K562 (cell line): ENCODE measurements around the gene PCDH12. TPM values are rescaled to one million over a fixed set of nuclear protein-coding genes. Genes with fewer than 3 reads are reported as not detected.

Source experiments
- ARID2 ChIP-seq: fragments of 450-650 bp; IDR thresholded peaks from 2 replicates; pipeline ENCODE4 v1.6.1; 2017; ENCODE audit warnings: antibody characterized with exemption, mild to moderate bottlenecking
- ATF1 ChIP-seq, 2 experiments: fragments of 450-650 bp in 1 of 2; IDR thresholded peaks; 2 replicates each; pipeline ENCODE4 v1.6.1; 2016; ENCODE audit warnings: missing compliant biosample characterization in 1 of 2, missing genetic modification characterization in 1 of 2
- CCNT2 ChIP-seq: IDR thresholded peaks from 2 replicates; pipeline ENCODE4 v1.6.1; 2011; ENCODE audit warnings: borderline replicate concordance, low read depth, mild to moderate bottlenecking, moderate library complexity, mixed read lengths, low read length; ENCODE audit not compliant: insufficient read length; ENCODE audit errors: extremely low read depth
- ELF1 ChIP-seq: fragments of 200-800 bp; sonication (Bioruptor generic); IDR thresholded peaks from 2 replicates; pipeline ENCODE4 v1.6.1; 2016; ENCODE audit warnings: missing genetic modification characterization, missing compliant biosample characterization
- ETV5 ChIP-seq: sonication (generic); formaldehyde crosslinking; IDR thresholded peaks from 2 replicates; pipeline ENCODE4 v1.4.0; 2020; ENCODE audit warnings: low read depth, mild to moderate bottlenecking, missing genetic modification reagents
- HCFC1 ChIP-seq: IDR thresholded peaks from 2 replicates; pipeline ENCODE4 v1.6.1; 2012; ENCODE audit warnings: low read depth, low read length, improper control_type of control experiment
- HNRNPLL ChIP-seq: fragments of 200-400 bp; formaldehyde crosslinking; IDR thresholded peaks from 2 replicates; pipeline ENCODE4 v1.6.1; 2017; ENCODE audit warnings: low read length, low read depth, mild to moderate bottlenecking; ENCODE audit not compliant: poor library complexity, severe bottlenecking
- JUND ChIP-seq, 2 experiments: IDR thresholded peaks; 2 replicates in 1 of 2; 3 replicates in 1 of 2; pipeline ENCODE4 v1.6.1; 2011; ENCODE audit warnings: borderline replicate concordance in 2 of 2, low read depth in 2 of 2, low read length in 2 of 2, improper control_type of control experiment in 1 of 2, missing biosample characterization in 1 of 2, missing genetic modification characterization in 1 of 2, missing genetic modification reagents in 1 of 2
- RUNX1 ChIP-seq: sonication (generic); IDR thresholded peaks from 2 replicates; pipeline ENCODE4 v1.6.1; 2016; ENCODE audit warnings: antibody characterized with exemption, low read depth
- SMAD1 ChIP-seq: fragments of 150-350 bp; IDR thresholded peaks from 2 replicates; pipeline ENCODE4 v1.6.1; 2014; ENCODE audit warnings: low read length, low read depth; ENCODE audit not compliant: partially characterized antibody
- TGIF2 ChIP-seq: sonication (generic); formaldehyde crosslinking; IDR thresholded peaks from 2 replicates; pipeline ENCODE4 v1.8.1; 2022; ENCODE audit warnings: mild to moderate bottlenecking, missing genetic modification reagents, moderate library complexity
- TSC22D4 ChIP-seq: fragments of 450-650 bp; IDR thresholded peaks from 2 replicates; pipeline ENCODE4 v1.6.1; 2016; ENCODE audit warnings: missing genetic modification characterization, missing biosample characterization, control low read depth
- ZC3H4 ChIP-seq: sonication (generic); formaldehyde crosslinking; IDR thresholded peaks from 2 replicates; pipeline ENCODE4 v1.9.0; 2021; ENCODE audit warnings: missing genetic modification reagents, borderline replicate concordance
- ZFP30 ChIP-seq: fragments of 250-450 bp; sonication (Bioruptor Pico); IDR thresholded peaks from 2 replicates; pipeline ENCODE4 v1.8.0; 2022; ENCODE audit warnings: moderate library complexity, mild to moderate bottlenecking, inconsistent platforms, borderline replicate concordance
- ZNF197 ChIP-seq: fragments of 200-800 bp; sonication (Bioruptor generic); IDR thresholded peaks from 2 replicates; pipeline ENCODE4 v1.6.1; 2016; ENCODE audit warnings: low read depth, missing genetic modification characterization, missing compliant biosample characterization
- polyA plus RNA-seq, 8 experiments: library from polyadenylated mRNA; depleted of rRNA in 4 of 8; stranded (reverse) in 5 of 8; unstranded in 3 of 8; fragments of >200 nt; fragmentation: Nextera tagmentation in 2 of 8; fragmentation: Illumina TruSeq in 1 of 8; extraction: Ambion mirVana in 2 of 8; extraction: Trizol in 1 of 8; gene quantifications; 2 replicates each; pipeline versions ENCODE4 v1.2.1 to v1.2.3, GENCODE V29; 2011 to 2014; ENCODE audit warnings: inconsistent platforms in 1 of 8, missing spikeins in 1 of 8
- total RNA-seq, 7 experiments: library from RNA; depleted of rRNA in 6 of 7; stranded (reverse); fragments of >200 nt in 6 of 7; fragmentation: Illumina TruSeq in 2 of 7; extraction: Trizol in 2 of 7; gene quantifications; 2 replicates each; pipeline versions ENCODE4 v1.2.1 to v1.2.3, GENCODE V29; 2011 to 2021; ENCODE audit warnings: low replicate concordance in 1 of 7
- TF ChIP-seq, protein P1 (sequence below): fragments of 450-650 bp; IDR thresholded peaks from 2 replicates; pipeline ENCODE4 v1.6.1; 2016; ENCODE audit warnings: low read depth
- TF ChIP-seq, protein P2 (sequence below): IDR thresholded peaks from 2 replicates; pipeline ENCODE4 v1.6.1; 2016; ENCODE audit warnings: missing genetic modification characterization, missing compliant biosample characterization

PCDH12 gene
- total and polyA plus RNA-seq, 9 of the 15 experiments (the other 6 are each of a cell fraction or from before 2014, with no cell fraction given), result 0.01 to 0.04 (median 0.01) TPM; not detected in 4

DNA sequence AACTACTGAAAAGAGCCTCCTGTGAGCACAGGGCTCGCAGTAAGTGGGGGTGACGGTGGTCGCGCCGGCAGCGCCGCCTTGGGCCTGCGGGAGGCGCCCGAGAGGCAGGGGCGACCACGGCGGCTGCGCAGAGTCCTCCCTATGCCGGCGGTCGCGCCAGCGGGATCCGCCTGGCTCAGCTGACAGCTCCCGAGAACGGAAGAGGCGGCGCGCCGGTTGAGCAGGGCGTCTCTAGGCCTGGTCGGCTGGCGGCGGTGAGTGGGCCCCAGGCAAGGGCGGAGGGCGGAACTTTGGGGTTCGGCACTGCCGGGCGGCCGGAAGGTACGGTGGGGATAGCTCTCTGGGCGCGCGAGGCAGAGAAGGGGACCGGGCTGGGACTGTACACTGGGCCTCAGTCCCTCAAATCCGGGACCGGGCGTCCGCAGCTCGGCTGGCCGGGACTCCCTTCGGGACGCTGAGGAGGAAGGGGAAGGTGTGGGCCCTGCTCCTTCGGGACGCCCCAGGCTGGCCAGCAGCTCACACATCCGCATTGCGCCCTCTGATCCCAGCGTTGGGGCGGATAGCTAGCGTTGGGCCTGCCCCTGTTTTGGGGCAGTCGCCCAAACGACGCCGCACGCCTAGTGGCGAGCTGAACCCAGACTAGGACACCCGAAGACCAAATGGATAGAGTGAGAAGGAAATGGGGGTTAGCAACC is 11.1 kb upstream of the PCDH12 start, which contains the start of gene RNF14 (continued):
- TF ChIP-seq HCFC1 (peak; percentile 58), ATF1 (CRISPR knock-in tag; IDR thresholded peaks at IDR 0.05) (no peak), ATF1 (tag; IDR thresholded peaks at IDR 0.05) (peak; percentile 65), RUNX1 (no peak), ZNF197 (no peak), ETV5 (CRISPR knock-in tag) (peak; percentile 85), TGIF2 (CRISPR knock-in tag) (peak; percentile 94), TSC22D4 (tag) (no peak), HNRNPLL (peak; percentile 78), SMAD1 (no peak), CCNT2 (peak; percentile 85), ELF1 (tag) (peak; percentile 82), ARID2 (peak; percentile 35; the same call in 1 of the 2 replicates), ZC3H4 (CRISPR knock-in tag) (no peak), ZFP30 (CRISPR knock-in tag) (no peak), JUND (IDR thresholded peaks at IDR 0.05; ENCODE audit: borderline replicate concordance, low read depth, low read length) (no peak), JUND (tag; IDR thresholded peaks at IDR 0.05; ENCODE audit: borderline replicate concordance, low read depth, low read length) (no peak)
- TF ChIP-seq, protein P1, sequence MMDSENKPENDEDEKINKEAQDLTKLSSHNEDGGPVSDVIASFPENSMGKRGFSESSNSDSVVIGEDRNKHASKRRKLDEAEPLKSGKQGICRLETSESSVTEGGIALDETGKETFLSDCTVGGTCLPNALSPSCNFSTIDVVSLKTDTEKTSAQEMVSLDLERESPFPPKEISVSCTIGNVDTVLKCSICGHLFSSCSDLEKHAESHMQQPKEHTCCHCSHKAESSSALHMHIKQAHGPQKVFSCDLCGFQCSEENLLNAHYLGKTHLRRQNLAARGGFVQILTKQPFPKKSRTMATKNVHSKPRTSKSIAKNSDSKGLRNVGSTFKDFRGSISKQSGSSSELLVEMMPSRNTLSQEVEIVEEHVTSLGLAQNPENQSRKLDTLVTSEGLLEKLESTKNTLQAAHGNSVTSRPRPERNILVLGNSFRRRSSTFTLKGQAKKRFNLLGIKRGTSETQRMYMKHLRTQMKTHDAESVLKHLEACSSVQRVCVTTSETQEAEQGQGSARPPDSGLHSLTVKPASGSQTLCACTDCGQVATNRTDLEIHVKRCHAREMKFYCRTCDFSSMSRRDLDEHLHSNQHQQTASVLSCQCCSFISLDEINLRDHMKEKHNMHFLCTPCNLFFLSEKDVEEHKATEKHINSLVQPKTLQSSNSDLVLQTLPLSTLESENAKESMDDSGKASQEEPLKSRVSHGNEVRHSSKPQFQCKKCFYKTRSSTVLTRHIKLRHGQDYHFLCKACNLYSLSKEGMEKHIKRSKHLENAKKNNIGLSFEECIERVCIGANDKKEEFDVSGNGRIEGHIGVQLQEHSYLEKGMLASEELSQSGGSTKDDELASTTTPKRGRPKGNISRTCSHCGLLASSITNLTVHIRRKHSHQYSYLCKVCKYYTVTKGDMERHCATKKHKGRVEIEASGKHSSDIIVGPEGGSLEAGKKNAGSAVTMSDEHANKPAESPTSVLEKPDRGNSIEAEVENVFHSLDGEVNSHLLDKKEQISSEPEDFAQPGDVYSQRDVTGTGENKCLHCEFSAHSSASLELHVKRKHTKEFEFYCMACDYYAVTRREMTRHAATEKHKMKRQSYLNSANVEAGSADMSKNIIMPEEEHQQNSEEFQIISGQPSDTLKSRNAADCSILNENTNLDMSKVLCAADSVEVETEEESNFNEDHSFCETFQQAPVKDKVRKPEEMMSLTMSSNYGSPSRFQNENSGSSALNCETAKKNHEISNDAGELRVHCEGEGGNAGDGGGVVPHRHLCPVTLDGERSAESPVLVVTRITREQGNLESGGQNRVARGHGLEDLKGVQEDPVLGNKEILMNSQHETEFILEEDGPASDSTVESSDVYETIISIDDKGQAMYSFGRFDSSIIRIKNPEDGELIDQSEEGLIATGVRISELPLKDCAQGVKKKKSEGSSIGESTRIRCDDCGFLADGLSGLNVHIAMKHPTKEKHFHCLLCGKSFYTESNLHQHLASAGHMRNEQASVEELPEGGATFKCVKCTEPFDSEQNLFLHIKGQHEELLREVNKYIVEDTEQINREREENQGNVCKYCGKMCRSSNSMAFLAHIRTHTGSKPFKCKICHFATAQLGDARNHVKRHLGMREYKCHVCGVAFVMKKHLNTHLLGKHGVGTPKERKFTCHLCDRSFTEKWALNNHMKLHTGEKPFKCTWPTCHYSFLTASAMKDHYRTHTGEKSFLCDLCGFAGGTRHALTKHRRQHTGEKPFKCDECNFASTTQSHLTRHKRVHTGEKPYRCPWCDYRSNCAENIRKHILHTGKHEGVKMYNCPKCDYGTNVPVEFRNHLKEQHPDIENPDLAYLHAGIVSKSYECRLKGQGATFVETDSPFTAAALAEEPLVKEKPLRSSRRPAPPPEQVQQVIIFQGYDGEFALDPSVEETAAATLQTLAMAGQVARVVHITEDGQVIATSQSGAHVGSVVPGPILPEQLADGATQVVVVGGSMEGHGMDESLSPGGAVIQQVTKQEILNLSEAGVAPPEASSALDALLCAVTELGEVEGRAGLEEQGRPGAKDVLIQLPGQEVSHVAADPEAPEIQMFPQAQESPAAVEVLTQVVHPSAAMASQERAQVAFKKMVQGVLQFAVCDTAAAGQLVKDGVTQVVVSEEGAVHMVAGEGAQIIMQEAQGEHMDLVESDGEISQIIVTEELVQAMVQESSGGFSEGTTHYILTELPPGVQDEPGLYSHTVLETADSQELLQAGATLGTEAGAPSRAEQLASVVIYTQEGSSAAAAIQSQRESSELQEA, result no peak
- TF ChIP-seq, protein P2, sequence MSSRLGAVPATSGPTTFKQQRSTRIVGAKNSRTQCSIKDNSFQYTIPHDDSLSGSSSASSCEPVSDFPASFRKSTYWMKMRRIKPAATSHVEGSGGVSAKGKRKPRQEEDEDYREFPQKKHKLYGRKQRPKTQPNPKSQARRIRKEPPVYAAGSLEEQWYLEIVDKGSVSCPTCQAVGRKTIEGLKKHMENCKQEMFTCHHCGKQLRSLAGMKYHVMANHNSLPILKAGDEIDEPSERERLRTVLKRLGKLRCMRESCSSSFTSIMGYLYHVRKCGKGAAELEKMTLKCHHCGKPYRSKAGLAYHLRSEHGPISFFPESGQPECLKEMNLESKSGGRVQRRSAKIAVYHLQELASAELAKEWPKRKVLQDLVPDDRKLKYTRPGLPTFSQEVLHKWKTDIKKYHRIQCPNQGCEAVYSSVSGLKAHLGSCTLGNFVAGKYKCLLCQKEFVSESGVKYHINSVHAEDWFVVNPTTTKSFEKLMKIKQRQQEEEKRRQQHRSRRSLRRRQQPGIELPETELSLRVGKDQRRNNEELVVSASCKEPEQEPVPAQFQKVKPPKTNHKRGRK, result no peak
